HG03159 (cell line): ENCODE results near the gene KIAA1328.
"Not testable (repeated sequence)": the region's sequence is repeated elsewhere in the genome, so short reads cannot be mapped to it uniquely, and the experiment has no call there.

ENCODE experiments used
- ATAC-seq: cut with Tn5 transposase; IDR thresholded peaks from one replicate; pipeline ENCODE4 v1.9.1; 2021; ENCODE audit warnings: mild to moderate bottlenecking, moderate library complexity; ENCODE audit not compliant: unreplicated experiment

Gene KIAA1328

GRCh38 chr18:36821681-36822080, 7.2 kb upstream of the KIAA1328 start:
- no peak for ATAC-seq

GRCh38 chr18:36825526-36825925, 3.4 kb upstream of the KIAA1328 start:
- ATAC-seq = no peak

- ATAC-seq = no peak
These were observed 2.4 kb upstream of the KIAA1328 start for GRCh38 chr18:36826556-36826955.

DNA sequence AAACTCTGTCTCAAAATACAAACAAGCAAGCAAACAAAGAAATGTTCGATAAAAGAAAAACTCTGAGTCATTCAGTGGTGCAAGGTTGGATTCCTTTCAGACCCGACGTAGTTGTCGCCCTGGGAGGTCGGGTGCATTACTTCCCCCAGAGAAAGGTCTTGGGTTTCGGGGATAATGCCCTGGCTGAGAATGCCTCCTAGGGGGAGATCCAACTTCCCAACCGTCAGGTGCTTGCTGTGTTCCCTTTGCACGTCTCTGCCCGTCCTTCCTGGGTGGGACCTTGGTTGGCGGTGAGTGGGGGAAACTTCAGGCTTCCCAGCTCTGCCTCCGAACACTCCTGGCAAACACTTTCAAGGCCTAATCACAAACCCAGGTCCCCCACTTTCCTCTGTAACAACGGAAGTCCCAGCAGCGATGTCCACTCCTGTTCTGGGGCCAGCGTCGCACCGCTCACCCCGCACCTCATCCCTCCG, 734 bp upstream of the KIAA1328 start:
- ATAC-seq = peak; percentile 2

DNA sequence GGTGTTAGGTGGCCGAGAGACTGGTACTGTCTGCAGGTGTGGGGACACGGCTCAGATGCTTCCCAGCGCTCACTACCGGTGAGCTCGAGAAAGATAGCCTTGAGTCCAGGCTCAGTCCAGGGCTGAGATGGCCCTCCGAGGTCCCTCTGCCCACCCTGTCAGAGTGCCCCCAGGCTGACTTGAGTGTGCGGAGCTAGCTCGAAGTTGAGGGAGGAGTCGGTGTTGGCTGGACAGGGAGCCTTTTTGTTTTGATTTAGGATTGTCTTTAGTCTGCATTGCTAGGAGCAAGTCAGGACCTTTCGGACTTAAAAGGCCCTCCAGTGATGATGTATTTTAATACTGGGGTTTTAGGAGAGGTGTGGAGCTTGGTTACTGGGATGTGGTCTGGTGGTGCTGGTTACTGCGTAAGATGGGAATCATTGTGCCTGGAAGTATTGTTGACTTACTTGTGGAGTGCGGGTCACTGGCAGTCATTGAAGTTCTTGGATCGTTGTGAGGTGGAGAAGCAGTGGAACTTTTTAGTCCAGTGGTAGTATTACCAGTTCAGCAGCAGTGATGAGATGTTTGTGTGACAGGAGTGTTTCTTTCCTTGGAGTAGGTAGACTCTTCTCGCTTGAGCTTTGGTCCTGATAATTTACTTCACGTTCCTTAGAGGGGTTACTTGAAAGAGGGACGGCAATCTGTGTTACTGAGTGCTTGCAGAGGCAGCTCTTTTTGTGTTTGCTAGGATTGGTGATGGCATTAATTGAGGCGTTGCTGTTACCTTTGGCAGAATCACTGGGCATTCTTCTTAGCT, 633 bp downstream of the KIAA1328 start:
- no peak for ATAC-seq

GRCh38 chr18:36830158-36830495, 1.2 kb downstream of the KIAA1328 start:
- ATAC-seq = no peak

DNA sequence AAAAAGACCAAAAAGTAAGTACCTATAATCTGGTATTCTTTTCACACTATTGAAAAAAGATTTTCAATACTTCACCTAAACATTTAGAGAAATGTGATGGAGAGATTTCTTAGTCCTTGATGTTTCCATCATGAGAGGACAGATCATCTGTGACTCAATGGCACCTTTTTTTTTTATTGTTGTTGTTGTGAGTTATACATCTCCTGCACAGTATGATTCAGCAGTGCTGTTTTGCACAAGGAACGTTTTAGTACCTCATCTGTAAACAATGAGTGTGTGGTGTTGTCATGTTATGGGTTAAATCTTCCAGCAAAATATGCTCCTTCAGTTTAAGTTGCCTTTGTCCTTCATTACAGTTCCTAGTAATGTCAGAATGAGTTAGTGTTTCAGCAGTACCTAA, 2.2 kb downstream of the KIAA1328 start:
- ATAC-seq = no peak

GRCh38 chr18:36833120-36833519, 4.2 kb downstream of the KIAA1328 start:
- ATAC-seq = no peak

DNA sequence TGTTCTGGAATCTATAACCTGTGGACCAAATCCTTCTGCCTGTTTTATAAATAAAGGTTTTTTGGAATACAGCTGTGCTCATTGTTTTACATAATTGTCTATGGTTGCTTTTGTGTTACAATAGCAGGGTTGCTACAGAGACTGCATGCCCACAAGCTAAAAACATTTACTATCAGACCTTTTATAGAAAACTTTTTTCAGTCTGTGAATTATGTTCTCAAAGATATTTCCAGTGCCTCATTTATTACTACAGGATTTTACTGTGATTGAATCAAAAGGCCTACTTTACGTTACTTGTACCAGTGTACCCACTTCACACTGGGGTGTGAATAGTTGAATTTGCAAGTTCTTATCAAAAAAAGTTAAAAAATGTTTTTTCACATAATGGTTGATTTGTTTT, 7.0 kb downstream of the KIAA1328 start:
- ATAC-seq = no peak

DNA sequence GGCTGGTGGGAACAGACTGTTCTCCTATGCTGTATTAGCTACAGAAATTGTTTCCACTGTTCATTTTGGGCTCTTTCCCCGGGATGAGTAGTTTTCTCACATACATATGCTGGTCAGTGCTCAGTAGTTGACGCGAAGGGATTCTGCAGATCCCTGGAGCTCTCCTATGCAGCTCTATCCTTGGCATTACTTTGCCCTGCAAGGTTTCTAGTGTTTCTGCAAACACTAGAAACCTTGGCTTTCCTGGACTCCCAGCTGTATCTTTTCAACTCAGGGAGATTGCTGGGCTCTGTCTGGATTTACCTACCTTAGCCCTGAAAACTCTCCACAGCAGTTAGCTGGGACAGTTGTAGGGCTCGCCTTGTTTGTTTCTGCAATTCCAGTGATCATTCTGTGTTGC, 10.9 kb downstream of the KIAA1328 start:
- no peak for ATAC-seq

DNA sequence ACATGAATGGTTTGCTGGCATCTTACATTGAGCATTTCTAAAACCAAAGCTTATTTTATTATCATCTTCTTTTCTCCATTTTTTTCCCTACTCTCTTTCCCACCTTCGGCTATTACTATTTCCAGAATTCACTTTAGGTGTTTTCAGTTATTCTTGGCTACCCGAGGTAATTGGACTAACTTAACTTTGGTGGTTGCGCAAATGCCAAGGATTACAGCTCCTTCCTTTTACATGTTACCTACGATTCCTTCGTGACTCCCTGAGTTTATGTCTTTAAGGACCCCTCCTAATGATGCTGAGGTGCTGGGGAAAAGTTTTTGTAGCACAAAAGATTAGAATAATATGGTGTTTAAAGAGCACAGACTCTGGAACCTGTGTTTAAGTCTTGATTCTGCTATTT, 14.3 kb downstream of the KIAA1328 start:
- ATAC-seq = no peak

GRCh38 chr18:36843784-36844183, 14.9 kb downstream of the KIAA1328 start:
- ATAC-seq = peak; percentile 45

DNA sequence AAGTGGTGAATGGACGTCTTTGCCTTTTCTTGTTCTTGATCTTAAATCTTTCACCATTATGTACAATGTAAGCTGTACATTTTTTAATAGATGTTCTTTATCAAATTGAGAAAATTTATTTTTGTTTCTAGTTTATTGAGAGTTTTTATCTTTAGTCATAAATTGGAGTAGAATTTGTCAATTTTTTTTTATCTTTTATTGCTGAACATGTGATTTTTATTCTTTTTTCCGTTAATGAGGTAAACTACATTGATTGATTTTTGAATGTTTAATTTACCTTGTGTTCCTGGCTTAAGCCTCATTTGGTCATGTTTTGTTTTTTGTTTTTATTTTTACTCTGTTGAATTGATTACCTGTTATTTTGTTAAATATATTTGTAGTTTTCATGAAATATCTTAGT, 19.7 kb downstream of the KIAA1328 start:
- ATAC-seq = no peak

DNA sequence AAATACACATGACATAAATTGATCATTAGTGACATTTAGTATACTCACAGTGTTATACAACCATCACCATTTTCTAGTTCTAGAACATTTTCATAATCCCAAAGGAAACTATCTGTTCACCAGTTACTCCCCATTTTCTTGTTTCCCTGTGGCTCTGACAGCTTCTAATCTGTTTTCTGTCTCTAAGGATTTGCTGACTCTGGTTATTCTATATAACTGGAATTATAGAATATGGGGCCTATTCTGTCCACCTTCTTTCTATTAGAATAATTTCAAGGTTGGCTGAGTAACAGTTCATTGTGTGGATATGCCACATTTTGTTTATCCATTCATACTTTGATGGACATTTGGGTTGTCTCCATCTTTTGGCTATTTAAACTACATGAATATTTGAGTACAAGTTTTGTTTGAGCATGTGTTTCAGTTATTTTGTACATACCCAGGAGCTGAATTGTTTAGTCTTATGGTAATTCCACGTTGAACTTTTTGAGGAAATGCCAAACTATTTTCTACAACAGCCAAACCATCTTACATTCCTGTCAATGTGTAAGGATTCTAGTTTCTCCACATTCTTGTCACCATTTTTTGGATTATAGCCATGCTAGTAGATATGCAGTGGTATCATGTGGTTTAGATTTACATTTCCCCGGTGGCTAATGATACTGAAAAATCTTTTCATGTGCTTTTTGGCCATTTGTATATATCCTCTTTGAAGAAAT, 20.5 kb downstream of the KIAA1328 start:
- no peak for ATAC-seq

- ATAC-seq = no peak
These were observed 21.7 kb downstream of the KIAA1328 start for GRCh38 chr18:36850527-36851201.

GRCh38 chr18:36851202-36851590, 22.3 kb downstream of the KIAA1328 start:
- no peak for ATAC-seq

DNA sequence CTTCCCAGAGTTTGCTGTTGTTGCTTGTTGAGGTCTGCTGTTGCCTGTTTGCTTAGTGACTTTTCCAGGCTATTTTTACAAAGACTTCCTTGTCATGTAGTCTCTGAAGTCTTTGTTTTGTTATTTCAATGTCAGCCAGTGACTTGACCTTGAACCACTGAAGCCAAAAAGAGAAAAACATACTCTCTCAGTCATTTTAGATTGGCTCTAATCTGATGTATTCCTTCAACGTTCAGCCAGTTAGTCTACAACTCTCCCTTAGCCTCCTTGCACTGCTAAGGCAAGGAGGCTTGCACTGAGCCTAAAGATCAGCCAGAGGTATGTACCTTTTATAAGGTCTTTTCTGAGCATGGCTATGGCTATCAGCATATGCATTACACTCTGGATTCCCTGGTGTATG, 27.9 kb downstream of the KIAA1328 start:
- no peak for ATAC-seq

DNA sequence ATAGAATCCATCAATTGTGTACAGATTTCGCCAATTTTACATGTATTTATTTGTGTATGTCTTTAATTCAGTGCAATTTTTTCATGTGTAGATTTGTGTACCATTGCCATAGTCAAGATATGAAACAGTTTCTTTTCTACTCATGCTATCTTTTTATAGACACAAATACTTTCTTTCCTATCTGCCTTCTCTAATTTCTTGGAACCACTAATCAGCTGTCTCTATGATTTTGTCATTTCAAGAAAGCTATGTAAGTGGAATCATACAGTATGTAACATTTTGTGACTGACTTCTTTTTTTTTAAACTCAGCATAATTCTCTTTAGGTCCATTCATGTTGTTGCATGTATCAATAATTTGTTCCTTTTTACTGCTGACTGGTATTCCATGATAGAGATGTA, 33.3 kb downstream of the KIAA1328 start:
- no peak for ATAC-seq

GRCh38 chr18:36867056-36867455, 38.1 kb downstream of the KIAA1328 start:
- ATAC-seq = no peak

DNA sequence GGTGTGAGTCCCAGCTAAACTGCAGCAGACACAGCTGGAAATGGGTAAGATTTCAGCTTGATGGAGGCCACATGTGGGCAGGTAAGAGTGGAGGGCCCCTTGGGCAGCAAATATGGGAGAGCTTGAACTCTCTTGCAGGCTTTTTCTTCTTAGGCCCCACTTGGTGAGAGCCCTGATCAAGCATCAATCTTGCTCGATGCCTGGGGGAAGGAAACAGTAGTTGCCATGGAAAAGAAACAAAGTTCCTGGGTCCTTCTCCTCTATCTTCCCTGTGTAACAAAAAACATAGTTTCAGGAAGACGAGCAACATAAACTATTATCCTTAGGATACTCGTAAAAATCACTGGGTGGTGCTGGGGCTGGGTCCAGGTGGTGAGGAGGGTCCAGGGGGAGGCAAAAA, 42.9 kb downstream of the KIAA1328 start:
- ATAC-seq = no peak

- ATAC-seq = no peak
These were observed 43.4 kb downstream of the KIAA1328 start for GRCh38 chr18:36872329-36872728.

DNA sequence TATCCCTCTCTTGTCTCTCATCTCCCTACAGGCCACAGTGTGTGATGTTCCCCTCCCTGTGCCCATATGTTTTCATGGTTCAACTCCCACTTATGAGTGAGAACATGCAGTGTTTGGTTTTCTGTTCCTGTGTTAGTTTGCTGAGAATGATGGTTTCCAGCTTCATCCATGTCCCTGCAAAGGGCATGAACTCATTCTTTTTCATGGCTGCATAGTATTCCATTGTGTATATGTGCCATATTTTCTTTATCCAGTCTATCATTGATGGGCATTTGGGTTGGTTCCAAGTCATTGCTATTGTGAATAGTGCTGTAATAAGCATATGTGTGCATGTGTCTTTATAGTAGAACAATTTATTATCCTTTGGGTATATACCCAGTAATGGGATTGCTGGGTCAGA, 44.9 kb downstream of the KIAA1328 start:
- ATAC-seq = not testable (repeated sequence)
